ENCODE measurements around the gene DSG2. TPM values are rescaled to one million over a fixed set of nuclear protein-coding genes. Genes with fewer than 3 reads are reported as not detected.

Gene DSG2
- total RNA-seq, 1 donor from 2014 or later = 0.33 TPM

- Mint-ChIP-seq H3K36me3 (ENCODE audit: low read depth) (no peaks in the 10 kb centered on the region), H3K4me1 (no peaks in the 10 kb centered on the region), H3K9me3 (no peaks in the 10 kb centered on the region), H3K27ac (no peak overlapping the region), H3K27me3 (peaks cover under 1% of the 10 kb centered on the region), H3K4me3 (no peak overlapping the region)
- intact Hi-C loops (cut with micrococcal nuclease) = no loop called here
- no peak for DNase-seq
Measured at GRCh38 chr18:31508781-31509180, 10.8 kb downstream of the DSG2 start.

- Mint-ChIP-seq H3K27me3 (peaks cover 2% of the 10 kb centered on the region), H3K4me3 (no peak overlapping the region), H3K36me3 (ENCODE audit: low read depth) (no peaks in the 10 kb centered on the region), H3K4me1 (no peaks in the 10 kb centered on the region), H3K9me3 (no peaks in the 10 kb centered on the region), H3K27ac (no peak overlapping the region)
- no peak for DNase-seq
- intact Hi-C loops (cut with micrococcal nuclease) = no loop called here
Measured at GRCh38 chr18:31509571-31509970, 11.6 kb downstream of the DSG2 start.

- intact Hi-C loops (cut with micrococcal nuclease) = no loop called here
- Mint-ChIP-seq H3K27ac (no peak overlapping the region), H3K27me3 (peaks cover 2% of the 10 kb centered on the region)
Measured at GRCh38 chr18:31510319-31510718, 12.3 kb downstream of the DSG2 start.

GRCh38 chr18:31511098-31511497, 13.1 kb downstream of the DSG2 start:
- DNase-seq = no peak
- no peaks in the 10 kb centered on the region for H3K36me3 Mint-ChIP-seq (ENCODE audit: low read depth)
- no peak overlapping the region for H3K4me3 Mint-ChIP-seq
- H3K9me3 Mint-ChIP-seq = no peaks in the 10 kb centered on the region
- no peak overlapping the region for H3K27ac Mint-ChIP-seq
- intact Hi-C loops (cut with micrococcal nuclease) = no loop called here
- H3K27me3 Mint-ChIP-seq = peaks cover 2% of the 10 kb centered on the region
- H3K4me1 Mint-ChIP-seq = no peaks in the 10 kb centered on the region

More at GRCh38 chr18:31510319-31510718, 12.3 kb downstream of the DSG2 start:
- no peak overlapping the region for H3K4me3 Mint-ChIP-seq
- H3K4me1 Mint-ChIP-seq = no peaks in the 10 kb centered on the region
- H3K9me3 Mint-ChIP-seq = no peaks in the 10 kb centered on the region
- no peak for DNase-seq
- H3K36me3 Mint-ChIP-seq (ENCODE audit: low read depth) = no peaks in the 10 kb centered on the region

GRCh38 chr18:31512203-31512764, 14.3 kb downstream of the DSG2 start:
- Mint-ChIP-seq H3K27me3 (peaks cover 2% of the 10 kb centered on the region), H3K4me1 (no peaks in the 10 kb centered on the region), H3K27ac (no peak overlapping the region), H3K36me3 (ENCODE audit: low read depth) (no peaks in the 10 kb centered on the region), H3K9me3 (no peaks in the 10 kb centered on the region), H3K4me3 (no peak overlapping the region)
- DNase-seq = no peak
- intact Hi-C loops (cut with micrococcal nuclease) = no loop called here

GRCh38 chr18:31513189-31513935, 15.4 kb downstream of the DSG2 start:
- no peaks in the 10 kb centered on the region for H3K4me1 Mint-ChIP-seq
- H3K36me3 Mint-ChIP-seq (ENCODE audit: low read depth) = no peaks in the 10 kb centered on the region
- DNase-seq = no peak
- no peak overlapping the region for H3K27ac Mint-ChIP-seq
- no peaks in the 10 kb centered on the region for H3K9me3 Mint-ChIP-seq
- peaks cover 2% of the 10 kb centered on the region for H3K27me3 Mint-ChIP-seq
- intact Hi-C loops (cut with micrococcal nuclease) = no loop called here
- no peak overlapping the region for H3K4me3 Mint-ChIP-seq

- Mint-ChIP-seq H3K27ac (no peak overlapping the region), H3K27me3 (peaks cover 2% of the 10 kb centered on the region), H3K4me3 (no peak overlapping the region), H3K4me1 (no peaks in the 10 kb centered on the region), H3K36me3 (ENCODE audit: low read depth) (no peaks in the 10 kb centered on the region), H3K9me3 (no peaks in the 10 kb centered on the region)
- DNase-seq = no peak
- intact Hi-C loops (cut with micrococcal nuclease) = no loop called here
Measured at GRCh38 chr18:31516437-31516836, 18.5 kb downstream of the DSG2 start.

- no peaks in the 10 kb centered on the region for H3K9me3 Mint-ChIP-seq
- no peaks in the 10 kb centered on the region for H3K4me1 Mint-ChIP-seq
- intact Hi-C loops (cut with micrococcal nuclease) = no loop called here
- H3K27me3 Mint-ChIP-seq = no peaks in the 10 kb centered on the region
- H3K36me3 Mint-ChIP-seq (ENCODE audit: low read depth) = no peaks in the 10 kb centered on the region
- no peak for DNase-seq
- H3K4me3 Mint-ChIP-seq = no peak overlapping the region
- no peak overlapping the region for H3K27ac Mint-ChIP-seq
Measured at GRCh38 chr18:31526374-31526773, 28.4 kb downstream of the DSG2 start.

GRCh38 chr18:31533236-31533635, 35.3 kb downstream of the DSG2 start:
- H3K27ac Mint-ChIP-seq = no peak overlapping the region
- no peak overlapping the region for H3K4me3 Mint-ChIP-seq
- no peak for DNase-seq
- no peaks in the 10 kb centered on the region for H3K27me3 Mint-ChIP-seq
- H3K4me1 Mint-ChIP-seq = no peaks in the 10 kb centered on the region
- no peaks in the 10 kb centered on the region for H3K36me3 Mint-ChIP-seq (ENCODE audit: low read depth)
- no peaks in the 10 kb centered on the region for H3K9me3 Mint-ChIP-seq
- intact Hi-C loops (cut with micrococcal nuclease) = no loop called here

- no peak overlapping the region for H3K4me3 Mint-ChIP-seq
- no peaks in the 10 kb centered on the region for H3K36me3 Mint-ChIP-seq (ENCODE audit: low read depth)
- H3K9me3 Mint-ChIP-seq = no peaks in the 10 kb centered on the region
- DNase-seq = no peak
- intact Hi-C loops (cut with micrococcal nuclease) = no loop called here
- H3K27me3 Mint-ChIP-seq = no peaks in the 10 kb centered on the region
- H3K27ac Mint-ChIP-seq = no peak overlapping the region
- no peaks in the 10 kb centered on the region for H3K4me1 Mint-ChIP-seq
Measured at GRCh38 chr18:31538837-31539236, 40.9 kb downstream of the DSG2 start.

- H3K27me3 Mint-ChIP-seq = no peaks in the 10 kb centered on the region
- no peaks in the 10 kb centered on the region for H3K4me1 Mint-ChIP-seq
- H3K4me3 Mint-ChIP-seq = no peak overlapping the region
- no peaks in the 10 kb centered on the region for H3K36me3 Mint-ChIP-seq (ENCODE audit: low read depth)
- intact Hi-C loops (cut with micrococcal nuclease) = no loop called here
- no peaks in the 10 kb centered on the region for H3K9me3 Mint-ChIP-seq
- no peak overlapping the region for H3K27ac Mint-ChIP-seq
- no peak for DNase-seq
Measured at GRCh38 chr18:31546476-31546875, 48.5 kb downstream of the DSG2 start.

GRCh38 chr18:31548853-31549252, 50.9 kb downstream of the DSG2 start:
- no peaks in the 10 kb centered on the region for H3K4me1 Mint-ChIP-seq
- peaks cover 2% of the 10 kb centered on the region for H3K27me3 Mint-ChIP-seq
- no peak for DNase-seq
- H3K9me3 Mint-ChIP-seq = no peaks in the 10 kb centered on the region
- intact Hi-C loops (cut with micrococcal nuclease) = no loop called here
- no peak overlapping the region for H3K4me3 Mint-ChIP-seq
- no peaks in the 10 kb centered on the region for H3K36me3 Mint-ChIP-seq (ENCODE audit: low read depth)
- no peak overlapping the region for H3K27ac Mint-ChIP-seq

- Mint-ChIP-seq H3K27ac (no peak overlapping the region), H3K27me3 (peaks cover 6% of the 10 kb centered on the region), H3K36me3 (ENCODE audit: low read depth) (no peaks in the 10 kb centered on the region), H3K4me3 (no peak overlapping the region), H3K9me3 (no peaks in the 10 kb centered on the region), H3K4me1 (no peaks in the 10 kb centered on the region)
- intact Hi-C loops (cut with micrococcal nuclease) = no loop called here
- no peak for DNase-seq
Measured at GRCh38 chr18:31549416-31549815, 51.4 kb downstream of the DSG2 start.

- no peak for DNase-seq
- Mint-ChIP-seq H3K4me1 (no peaks in the 10 kb centered on the region), H3K4me3 (no peak overlapping the region), H3K36me3 (ENCODE audit: low read depth) (no peaks in the 10 kb centered on the region), H3K9me3 (no peaks in the 10 kb centered on the region), H3K27ac (no peak overlapping the region), H3K27me3 (peaks cover 9% of the 10 kb centered on the region)
- intact Hi-C loops (cut with micrococcal nuclease) = no loop called here
Measured at GRCh38 chr18:31551883-31552282, 53.9 kb downstream of the DSG2 start.

- Mint-ChIP-seq H3K27me3 (peaks cover 9% of the 10 kb centered on the region), H3K36me3 (ENCODE audit: low read depth) (no peaks in the 10 kb centered on the region), H3K27ac (no peak overlapping the region), H3K4me3 (no peak overlapping the region), H3K4me1 (no peaks in the 10 kb centered on the region), H3K9me3 (no peaks in the 10 kb centered on the region)
- no peak for DNase-seq
- intact Hi-C loops (cut with micrococcal nuclease) = no loop called here
Measured at GRCh38 chr18:31553800-31554199, 55.8 kb downstream of the DSG2 start.

All from activated CD4-positive, alpha-beta T cell treated with anti-CD3 and anti-CD28 coated beads, Interleukin-2, amount 10 ng/mL, durations not matched to agents 24 days and 14 days (primary cell).